Measurements from ENCODE around the gene SLC27A1. TPM values are rescaled to one million over a fixed set of nuclear protein-coding genes. Genes with fewer than 3 reads are reported as not detected.

Gene SLC27A1
- total and polyA plus RNA-seq, 10 of the 15 experiments (the other 5 are each of a cell fraction or from before 2014, with no cell fraction given), result 0.11 to 2.3 (median 1.2) TPM

- Histone ChIP-seq H2AFZ (ENCODE audit: control insufficient read depth, low read depth, low read length) (no peak overlapping the region), H3K9ac (ENCODE audit: control insufficient read depth, insufficient read depth, low read length) (no peak overlapping the region), H4K20me1 (ENCODE audit: control insufficient read depth, insufficient read depth) (no peaks in the 10 kb centered on the region), H3K36me3 (ENCODE audit: control insufficient read depth in 2 of 2, insufficient read depth in 2 of 2, low read length in 1 of 2) (no peaks in the 10 kb centered on the region), H3K27ac (ENCODE audit: control insufficient read depth, insufficient read depth) (no peak overlapping the region), H3K4me1 (ENCODE audit: control insufficient read depth, insufficient read depth, low read length) (peaks cover 22% of the 10 kb centered on the region), H3K9me3 (replicated peaks; ENCODE audit: control insufficient read depth, insufficient read depth, low read length) (no peaks in the 10 kb centered on the region), H3K79me2 (ENCODE audit: control insufficient read depth, insufficient read depth, low read length) (no peaks in the 10 kb centered on the region), H3K4me2 (ENCODE audit: control insufficient read depth, insufficient read depth) (no peak overlapping the region), H3K4me3 (no peak overlapping the region), H3K27me3 (replicated peaks in 1 of 2; ENCODE audit: control insufficient read depth in 2 of 2, insufficient read depth in 2 of 2, low read length in 1 of 2) (no peaks in the 10 kb centered on the region)
- WGBS (ENCODE audit: insufficient coverage, insufficient replicate concordance, low lambda C conversion rate, missing lambda C conversion rate), result under 1% methylated on average over 6 of the region's 6 CpGs
- ATAC-seq (no peak), DNase-seq (ENCODE audit: low read depth, low spot score) (no peak), FAIRE-seq (no peak)
- ChIA-PET CTCF (interaction anchor here (0.6 to 6.0 kb wide), 19 partner anchors 12 to 174 kb away, joined by 3 to 36 read pairs (median 6); partner anchors contain the start of genes BST2, CCDC194, MVB12A and TMEM221), RAD21 (ENCODE audit: unreplicated experiment) (interaction anchor here (0.6 to 1.8 kb wide), 5 partner anchors 17 to 65 kb away, joined by 3 to 6 read pairs (median 4); partner anchors contain the start of gene BST2), POLR2A (interaction anchor here (0.7 to 1.5 kb wide), 2 partner anchors 8 to 11 kb away, joined by 3 to 10 read pairs; no protein-coding TSS in a partner anchor), SMC1A (ENCODE audit: uncharacterized antibody, unreplicated experiment) (interaction anchor here (1.0 to 1.1 kb wide), 2 partner anchors 68 to 77 kb away, joined by 3 read pairs; no protein-coding TSS in a partner anchor)
- in situ Hi-C loops (cut with MboI) (loop anchor here (5.0 kb wide), 2 partner anchors 69 to 119 kb away; no protein-coding TSS in a partner anchor), intact Hi-C loops (cut with micrococcal nuclease; ENCODE audit: unreplicated experiment) (loop anchor here (1.0 kb wide), 2 partner anchors 71 to 120 kb away; no protein-coding TSS in a partner anchor)
- TF ChIP-seq MYB (IDR thresholded peaks at IDR 0.05; ENCODE audit: borderline replicate concordance, low read depth, low read length) (no peak), YBX1 (IDR thresholded peaks at IDR 0.05) (no peak), EED (IDR thresholded peaks at IDR 0.05; ENCODE audit: low read depth) (no peak), E2F8 (IDR thresholded peaks at IDR 0.05; ENCODE audit: low read depth, partially characterized antibody) (no peak), SP1 (IDR thresholded peaks at IDR 0.05; ENCODE audit: low read depth, low read length) (no peak), TBL1XR1 (IDR thresholded peaks at IDR 0.05; ENCODE audit: low read depth, low read length) (no peak), CEBPB (IDR thresholded peaks at IDR 0.05; ENCODE audit: borderline replicate concordance in 1 of 2, low read depth in 2 of 2, low read length in 2 of 2) (no peak), IRF5 (IDR thresholded peaks at IDR 0.05; ENCODE audit: borderline replicate concordance) (no peak), ZBED1 (IDR thresholded peaks at IDR 0.05; ENCODE audit: borderline replicate concordance) (no peak), TCF12 (IDR thresholded peaks at IDR 0.05; ENCODE audit: low read depth, low read length) (no peak), SREBF1 (IDR thresholded peaks at IDR 0.05; ENCODE audit: low read length) (no peak), BRCA1 (IDR thresholded peaks at IDR 0.05; ENCODE audit: low read depth, low read length) (no peak), SIX5 (IDR thresholded peaks at IDR 0.05; ENCODE audit: low read depth, low read length, severe bottlenecking) (no peak), ZBTB4 (CRISPR knock-in tag; IDR thresholded peaks at IDR 0.05) (no peak), IKZF1 (conservative IDR thresholded peaks at IDR 0.05) (no peak), HDAC2 (IDR thresholded peaks at IDR 0.05) (no peak)
- no TSS peak for BruUV-seq (replicated peaks)
Observed at GRCh38 chr19:17466487-17466850, 3.9 kb upstream of the SLC27A1 start.
